Glomerular endothelial cell (primary cell): ENCODE results near the gene CSTF2T. TPM values are rescaled to one million over a fixed set of nuclear protein-coding genes. Genes with fewer than 3 reads are reported as not detected.
"Not testable (repeated sequence)": the region's sequence is repeated elsewhere in the genome, so short reads cannot be mapped to it uniquely, and the experiment has no call there.

Source experiments
- DNase-seq: peaks from one replicate; pipeline ENCODE4 v3.0.0-alpha.2; 2011; ENCODE audit warnings: low read depth, low spot score; ENCODE audit errors: extremely low read depth
- total RNA-seq: library from RNA; depleted of rRNA; stranded (reverse); fragments of >200 nt; gene quantifications from 2 replicates; pipeline ENCODE4 v1.2.3, GENCODE V29; 2015

Gene CSTF2T
- total RNA-seq, 1 donor from 2014 or later, result 21.9 TPM

DNA sequence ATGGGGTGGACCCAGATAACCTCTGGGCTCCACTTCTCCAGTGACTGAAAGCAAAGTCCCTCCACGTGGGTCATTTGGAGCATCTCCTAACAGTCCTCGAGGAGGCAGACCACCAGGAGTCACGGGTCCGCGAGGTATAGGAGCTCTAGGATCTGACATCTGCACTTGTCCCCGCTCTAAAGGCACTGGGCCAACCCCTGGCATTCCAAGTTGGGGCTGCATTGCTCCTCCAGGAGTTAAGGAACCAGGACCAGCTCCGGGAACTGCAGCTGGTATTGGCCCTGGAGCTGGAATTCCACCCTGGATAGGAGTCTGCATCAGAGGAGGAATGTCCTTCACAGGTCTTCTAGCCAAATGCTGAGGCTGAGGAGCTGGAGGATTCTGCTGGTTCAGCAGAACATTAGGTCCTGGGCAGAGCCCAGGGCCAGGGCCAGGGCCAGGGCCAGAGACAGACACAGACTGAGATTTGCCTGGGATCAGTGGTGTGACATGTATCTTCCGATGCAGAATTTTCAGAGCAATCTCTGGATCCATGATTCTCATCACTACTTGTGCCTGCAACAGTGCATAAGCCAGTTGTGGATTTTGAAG, 827 bp downstream of the CSTF2T start:
- no peak for DNase-seq

DNA sequence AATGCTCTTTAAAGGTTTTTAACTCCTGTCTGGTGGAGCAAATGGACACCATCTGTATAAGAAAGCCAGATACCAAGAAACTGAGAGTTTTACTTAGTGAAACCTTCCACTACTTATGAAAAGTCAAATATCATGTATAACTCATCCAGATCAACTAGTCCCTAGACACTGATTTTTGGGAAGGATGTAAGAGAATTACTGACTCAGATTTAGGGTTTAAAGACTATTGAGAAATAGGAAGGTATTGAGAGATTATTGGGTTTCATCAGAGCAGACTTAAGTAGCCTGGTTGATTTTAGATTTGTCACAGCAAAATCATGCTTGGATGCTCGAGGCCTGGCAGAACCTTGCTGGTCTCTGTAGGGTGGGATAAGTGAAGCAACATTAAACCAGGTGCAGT, 3.1 kb downstream of the CSTF2T start:
- DNase-seq, result no peak

DNA sequence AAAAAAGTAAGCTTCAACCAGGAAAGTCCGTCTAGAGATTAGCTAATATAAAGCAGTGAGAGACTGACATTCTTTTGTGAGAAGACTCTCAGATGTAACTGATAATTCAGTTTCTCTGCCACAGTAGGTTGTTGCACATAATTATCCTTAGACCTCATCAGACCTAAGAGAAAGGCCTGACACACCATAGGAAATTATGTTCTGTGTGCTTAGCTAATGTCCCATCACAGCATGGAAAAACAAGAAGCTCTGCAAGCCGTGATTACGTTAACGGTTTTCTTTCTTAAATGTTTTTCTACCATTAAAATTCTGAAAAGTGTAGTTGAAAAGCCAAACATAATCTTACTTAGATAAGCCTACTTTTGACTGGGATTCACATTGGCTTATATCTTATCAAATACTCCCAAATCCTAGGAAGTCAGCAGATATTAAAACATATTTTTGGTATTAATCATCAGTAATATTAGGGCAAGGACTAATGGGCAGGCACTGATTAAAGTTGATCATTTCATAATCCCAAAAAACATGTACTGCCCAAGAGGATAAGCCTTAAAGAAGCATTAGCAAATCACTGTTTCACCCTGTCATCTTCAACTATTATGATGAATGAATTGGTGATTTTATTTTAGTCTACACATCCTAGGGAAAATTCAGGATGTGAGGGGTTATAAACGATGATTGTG, 5.2 kb downstream of the CSTF2T start:
- no peak for DNase-seq

DNA sequence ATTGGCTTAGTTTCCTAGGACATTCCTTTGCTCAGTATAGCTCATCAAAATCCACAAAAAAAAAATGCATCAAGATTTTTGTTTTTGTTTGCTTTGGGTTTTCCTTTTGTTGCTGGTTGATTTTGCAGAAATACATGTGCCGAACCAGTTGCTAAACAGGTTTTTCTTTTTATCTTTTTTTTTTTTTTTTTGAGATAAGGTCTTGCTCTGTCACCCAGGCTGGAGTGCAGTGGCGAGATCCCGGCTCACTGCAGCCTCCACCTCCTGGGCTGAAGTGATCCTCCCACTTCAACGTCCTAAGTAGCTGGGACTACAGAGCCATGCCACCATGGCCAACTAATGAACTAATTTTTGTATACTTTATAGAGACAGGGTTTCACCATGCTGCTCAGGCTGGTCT, 8.3 kb downstream of the CSTF2T start:
- DNase-seq, result no peak

DNA sequence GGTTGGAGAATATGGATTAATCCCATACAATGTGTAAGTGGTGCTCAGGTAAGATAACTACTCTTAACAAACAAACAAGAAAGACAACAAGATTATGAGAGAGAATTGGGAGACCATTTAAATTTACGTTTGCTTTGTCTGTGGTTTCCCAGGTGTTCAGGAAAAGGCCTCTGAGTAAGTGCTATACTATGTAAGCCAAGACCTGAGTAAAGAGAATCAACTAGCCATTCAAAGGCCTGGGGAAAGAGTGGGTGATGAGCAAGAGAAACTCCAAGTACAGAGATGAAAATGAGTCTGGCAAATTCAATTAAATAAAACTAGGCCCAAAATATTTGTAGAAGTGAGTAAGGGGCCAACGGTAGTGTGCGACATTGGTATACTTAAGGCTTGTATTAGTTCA, 9.9 kb downstream of the CSTF2T start:
- no peak for DNase-seq

DNA sequence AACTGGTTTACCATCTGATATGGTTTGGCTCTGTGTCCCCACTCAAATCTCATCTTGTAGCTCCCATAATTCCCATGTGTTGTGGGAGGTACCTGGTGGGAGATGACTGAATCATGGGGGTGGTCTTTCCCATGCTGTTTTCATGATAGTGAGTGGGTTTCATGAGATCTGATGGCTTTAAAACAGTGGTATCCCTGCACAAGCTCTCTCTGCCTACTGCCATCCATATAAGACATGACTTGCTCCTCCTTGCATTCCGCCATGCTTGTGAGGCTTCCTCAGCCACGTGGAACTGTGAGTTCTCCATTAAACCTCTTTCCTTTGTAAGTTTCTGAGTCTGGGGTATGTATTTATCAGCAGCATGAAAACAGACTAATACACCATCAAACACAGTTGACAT, 10.6 kb downstream of the CSTF2T start:
- not testable (repeated sequence) for DNase-seq

DNA sequence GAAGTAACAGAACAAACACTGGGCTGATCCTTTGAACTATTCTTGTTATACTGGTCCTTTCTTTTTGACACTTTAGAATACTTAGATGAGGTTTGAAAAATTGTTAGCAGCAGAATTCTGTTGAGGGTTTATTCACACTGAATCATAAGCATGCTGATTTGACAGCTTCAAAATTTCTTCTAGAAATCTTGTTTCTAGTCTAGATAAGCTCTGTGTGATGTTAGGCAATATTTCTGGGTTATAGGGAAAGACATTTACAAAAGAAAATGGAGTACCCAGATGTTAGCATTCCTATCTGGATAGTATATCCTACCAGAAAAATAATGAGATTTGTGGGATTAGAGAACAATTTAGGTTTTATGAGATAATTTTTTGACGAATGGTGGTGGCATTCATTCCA, 12.1 kb downstream of the CSTF2T start:
- no peak for DNase-seq

DNA sequence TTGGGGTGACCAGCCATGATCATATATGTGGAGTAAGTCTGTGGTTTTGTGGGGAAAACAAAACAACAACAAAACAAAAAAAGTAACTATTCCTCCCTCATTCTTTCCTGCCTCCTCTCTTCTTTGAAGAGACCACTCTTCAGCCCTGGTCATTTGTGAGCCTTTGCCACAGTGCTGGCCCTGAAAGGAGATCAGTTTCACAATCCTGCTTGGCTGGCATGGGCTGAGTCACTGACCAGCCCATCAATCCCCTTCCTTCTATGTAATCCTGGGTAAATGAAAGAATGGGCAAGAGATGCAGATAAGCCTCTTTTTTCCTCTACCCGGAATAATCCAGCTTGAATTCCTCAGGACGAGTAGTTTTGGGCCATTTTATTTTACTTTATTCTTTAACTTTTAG, 13.6 kb downstream of the CSTF2T start:
- no peak for DNase-seq

DNA sequence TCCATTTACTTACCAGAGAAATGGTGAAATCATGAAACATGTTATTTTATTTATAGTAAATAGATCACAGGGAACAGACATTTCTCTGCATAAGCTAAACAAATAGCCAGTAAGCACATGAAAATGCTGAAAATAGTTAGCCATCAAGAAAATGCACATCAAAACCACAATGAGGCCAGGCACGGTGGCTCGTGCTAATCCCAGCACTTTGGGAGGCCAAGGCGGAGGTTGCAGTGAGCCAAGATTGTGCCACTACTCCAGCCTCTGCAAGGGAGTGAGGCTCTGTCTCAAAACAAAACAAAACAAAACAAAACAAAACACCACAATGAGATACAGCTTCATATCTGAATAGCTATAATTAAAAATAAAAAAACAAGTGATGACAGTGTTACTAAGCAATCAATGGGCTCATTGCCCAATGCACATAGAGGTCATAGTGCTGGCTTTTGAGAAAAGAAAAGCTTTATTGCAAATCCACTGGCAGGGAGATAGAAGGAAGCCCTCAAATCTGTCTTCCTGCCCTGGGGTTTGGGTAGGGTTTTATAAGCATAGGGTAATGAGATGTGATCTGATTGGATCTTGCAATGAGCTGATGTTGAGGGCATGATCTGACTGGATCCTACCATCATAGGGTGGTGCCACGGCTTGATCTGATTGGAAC, 16.2 kb downstream of the CSTF2T start:
- no peak for DNase-seq

DNA sequence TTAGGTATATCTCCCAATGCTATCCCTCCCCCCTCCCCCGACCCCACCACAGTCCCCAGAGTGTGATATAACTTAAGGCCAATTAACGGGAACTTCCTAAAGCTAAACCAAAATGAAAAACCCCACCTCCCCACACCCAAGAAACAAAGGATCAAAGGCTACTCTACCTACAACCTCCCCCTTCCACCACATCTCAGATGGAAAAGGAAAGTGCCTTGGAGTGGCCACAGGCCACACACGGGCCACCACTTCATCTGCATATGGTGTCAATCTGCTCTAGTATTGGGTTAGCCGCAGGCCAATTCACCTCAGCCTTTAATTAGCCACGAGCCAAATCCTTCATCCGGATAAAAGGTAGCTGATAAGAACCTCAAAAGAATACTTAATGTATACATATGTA, 19.6 kb downstream of the CSTF2T start:
- no peak for DNase-seq

DNA sequence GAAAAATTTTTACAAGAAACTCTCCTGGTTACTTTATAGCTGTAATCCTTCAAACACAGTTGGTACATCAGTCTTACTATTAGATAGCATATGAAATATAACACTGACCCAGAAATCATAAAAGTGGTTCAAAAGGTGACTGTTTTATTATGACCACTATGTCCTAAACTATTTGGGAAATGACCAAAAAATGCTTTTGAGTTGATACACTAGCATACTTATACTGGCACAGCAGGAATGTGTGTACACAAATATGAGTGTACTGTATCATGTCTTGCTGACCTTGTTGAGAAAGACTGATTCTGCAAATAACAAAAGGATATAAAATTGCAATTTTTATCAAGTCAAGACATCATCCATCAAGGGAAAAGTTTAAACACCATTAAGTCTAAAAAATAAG, 24.3 kb downstream of the CSTF2T start:
- no peak for DNase-seq

DNA sequence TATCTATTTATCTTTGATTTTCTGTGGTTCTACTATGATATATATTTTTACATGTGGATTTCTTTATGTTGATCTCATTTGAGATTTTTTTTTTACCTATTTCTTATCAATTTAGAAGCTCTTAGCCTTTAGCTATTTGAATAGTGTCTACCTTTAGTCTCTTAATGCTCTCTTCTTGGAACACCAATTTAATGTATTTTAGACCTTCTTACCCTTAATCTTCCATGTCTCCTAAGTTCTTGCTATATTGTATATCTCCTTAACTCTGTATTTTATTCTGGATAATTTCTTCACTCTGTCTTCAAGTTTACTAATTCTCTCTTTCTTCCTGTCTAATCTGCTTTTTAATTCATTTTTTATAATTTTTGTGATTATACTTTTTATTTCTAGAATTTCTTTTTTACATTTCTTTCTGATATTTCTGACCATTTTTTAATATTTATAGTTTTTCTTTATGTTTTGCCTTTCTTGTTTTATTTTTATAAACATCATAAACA, 27.3 kb downstream of the CSTF2T start:
- no peak for DNase-seq

DNA sequence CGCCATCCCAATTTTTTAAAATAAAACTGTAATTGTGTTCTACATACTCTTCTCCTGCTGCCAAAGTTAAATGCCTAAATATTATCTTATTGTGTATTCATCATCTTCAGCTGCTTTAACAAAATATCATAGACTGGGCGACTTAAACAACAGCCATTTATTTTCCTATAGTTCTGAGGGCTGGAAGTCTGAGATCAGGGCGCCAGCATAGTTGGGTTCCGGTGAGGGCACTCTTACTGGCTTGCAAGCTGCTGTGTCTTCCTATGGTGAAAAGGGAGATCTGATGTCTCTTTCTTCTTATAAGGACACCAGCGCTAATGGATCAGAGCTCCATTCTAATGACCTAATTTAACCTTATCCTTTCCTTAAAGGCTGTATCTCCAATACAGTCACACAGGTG, 30.4 kb downstream of the CSTF2T start:
- DNase-seq, result no peak

DNA sequence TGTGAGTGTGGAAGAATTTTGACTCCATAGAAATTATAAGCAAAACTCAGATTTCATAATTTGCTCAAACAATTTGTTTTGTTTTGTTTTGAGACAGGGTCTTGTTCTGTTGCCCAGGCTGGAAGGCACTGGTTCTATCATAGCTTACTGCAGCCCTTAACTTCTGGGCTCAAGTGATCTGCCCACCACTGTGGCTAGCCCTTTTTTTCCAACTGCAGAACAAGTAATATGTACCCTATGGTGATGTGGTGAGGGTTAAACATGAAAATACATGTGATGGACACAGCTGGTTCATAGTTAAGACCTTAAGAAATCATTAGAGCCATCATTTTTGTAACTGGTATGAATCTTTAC, 31.1 kb downstream of the CSTF2T start:
- DNase-seq, result no peak

DNA sequence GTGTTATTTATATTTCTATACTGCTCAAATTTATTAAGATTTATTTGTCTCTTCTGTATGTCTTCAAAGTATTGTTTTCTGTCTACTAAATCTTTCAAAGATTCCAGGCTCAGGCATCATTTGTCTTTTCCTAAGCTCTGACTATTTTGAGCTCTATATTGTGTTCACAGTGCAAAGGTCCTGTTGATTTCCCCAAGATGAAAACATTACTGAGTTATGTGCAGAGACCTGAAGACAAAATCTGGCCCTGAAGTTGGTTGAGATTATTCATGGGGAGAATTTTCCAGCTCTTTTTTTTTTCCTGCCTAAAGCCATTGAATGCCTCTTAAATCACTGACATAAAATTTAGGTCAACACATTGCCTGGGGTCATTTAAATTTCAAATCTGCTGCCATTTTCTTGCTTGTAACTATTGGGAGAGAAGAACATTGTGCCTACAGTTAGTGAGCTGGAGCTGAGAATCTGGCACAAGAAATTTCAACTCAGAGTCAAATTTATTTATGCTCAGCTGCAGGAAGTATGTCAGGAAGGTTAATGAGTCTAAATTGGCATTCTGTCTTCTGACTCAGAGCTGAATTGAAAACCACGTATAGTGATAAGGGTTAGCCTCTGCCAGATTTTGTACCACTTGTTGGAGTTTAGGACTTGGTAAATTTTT, 31.6 kb downstream of the CSTF2T start:
- no peak for DNase-seq

DNA sequence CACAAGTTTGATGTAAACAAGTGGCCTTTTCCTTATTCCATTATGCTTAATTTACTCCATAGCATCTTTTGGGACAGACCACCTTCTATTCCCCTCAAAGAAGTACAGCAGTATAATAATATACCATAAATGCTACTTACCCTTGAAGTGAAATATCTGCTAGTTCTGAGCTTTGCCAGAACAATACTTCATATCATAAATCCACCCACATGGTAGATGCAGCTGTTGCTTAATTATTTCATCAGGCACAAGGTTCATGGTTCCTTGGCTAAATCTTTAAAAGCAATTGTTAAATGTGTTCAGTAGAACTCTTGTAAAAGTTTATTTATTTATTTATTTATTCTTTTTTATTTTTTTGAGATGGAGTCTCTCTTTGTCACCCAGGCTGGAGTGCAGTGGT, 32.9 kb downstream of the CSTF2T start:
- DNase-seq, result no peak

DNA sequence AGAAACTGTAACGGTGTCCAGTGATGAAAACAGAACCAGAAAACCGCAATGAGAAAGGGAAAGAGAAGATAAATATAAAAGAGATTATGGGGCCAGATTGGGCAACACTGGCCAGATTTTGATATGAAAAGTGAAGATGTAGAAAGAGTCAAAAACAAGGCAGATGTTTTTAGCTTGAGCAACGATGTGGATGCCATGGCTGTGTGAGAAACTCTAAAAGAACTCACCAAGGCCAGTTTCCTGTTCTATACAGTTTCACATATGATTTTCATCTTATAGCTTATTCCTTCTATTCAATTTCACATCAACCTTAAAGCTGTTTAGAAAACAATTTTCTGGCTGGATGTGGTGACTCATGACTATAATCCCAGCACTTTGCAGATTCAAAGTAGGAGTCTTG, 36.3 kb downstream of the CSTF2T start:
- no peak for DNase-seq

DNA sequence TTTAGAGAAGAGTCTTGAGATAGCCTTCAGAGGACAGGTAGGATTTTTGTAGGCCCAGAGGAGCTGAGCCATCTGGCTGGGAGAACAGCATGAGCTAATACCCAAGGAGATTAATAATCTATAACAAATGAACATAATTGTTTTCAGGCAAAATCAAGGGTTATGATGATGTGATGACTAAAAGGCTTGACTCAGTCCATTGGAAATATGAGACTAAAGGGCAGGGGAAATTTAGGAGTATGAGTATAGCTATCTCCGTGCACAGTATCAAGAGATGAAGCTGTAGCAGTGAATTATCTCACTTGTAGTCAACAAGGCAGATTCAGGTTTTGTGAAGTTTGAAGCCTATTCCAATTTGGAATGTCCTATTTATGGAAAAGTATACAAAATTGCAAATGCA, 40.1 kb downstream of the CSTF2T start:
- DNase-seq, result no peak

DNA sequence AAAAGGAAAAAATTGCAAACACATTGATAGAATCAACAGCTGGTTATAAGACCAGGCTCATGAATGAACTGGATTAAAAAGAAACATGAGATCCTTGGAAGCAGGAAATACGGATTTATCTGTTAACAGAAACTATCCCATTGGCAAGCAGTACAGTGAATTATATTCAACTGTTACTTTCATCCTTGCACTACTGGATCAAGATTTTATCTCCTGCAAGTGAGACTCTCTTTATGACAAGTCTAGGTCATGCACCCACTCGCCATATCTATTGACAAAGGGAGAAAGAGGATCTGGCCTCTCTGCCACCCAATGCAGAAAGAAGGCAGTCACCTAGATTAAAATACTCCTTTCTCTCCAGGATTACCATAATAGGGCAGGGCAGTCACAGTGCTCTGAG, 41.4 kb downstream of the CSTF2T start:
- DNase-seq, result no peak

DNA sequence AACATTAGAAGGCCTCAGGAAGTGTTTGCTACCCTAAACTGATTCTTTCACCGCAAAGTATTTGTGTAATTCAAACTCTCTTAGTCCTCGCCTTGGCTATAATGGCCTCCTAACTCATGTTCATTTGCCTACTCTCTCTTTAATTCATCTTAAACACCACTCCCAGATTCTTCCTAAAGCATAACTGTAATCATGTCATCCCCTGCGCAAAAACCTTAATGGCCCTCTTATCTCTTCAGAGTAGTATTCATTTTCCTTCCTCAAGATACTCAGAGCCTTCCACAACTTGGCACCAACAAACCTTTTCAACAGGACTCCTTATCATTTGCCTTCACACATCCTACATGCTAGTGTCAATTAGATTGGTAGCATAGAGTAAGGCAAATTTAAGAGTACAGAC, 42.9 kb downstream of the CSTF2T start:
- no peak for DNase-seq

DNA sequence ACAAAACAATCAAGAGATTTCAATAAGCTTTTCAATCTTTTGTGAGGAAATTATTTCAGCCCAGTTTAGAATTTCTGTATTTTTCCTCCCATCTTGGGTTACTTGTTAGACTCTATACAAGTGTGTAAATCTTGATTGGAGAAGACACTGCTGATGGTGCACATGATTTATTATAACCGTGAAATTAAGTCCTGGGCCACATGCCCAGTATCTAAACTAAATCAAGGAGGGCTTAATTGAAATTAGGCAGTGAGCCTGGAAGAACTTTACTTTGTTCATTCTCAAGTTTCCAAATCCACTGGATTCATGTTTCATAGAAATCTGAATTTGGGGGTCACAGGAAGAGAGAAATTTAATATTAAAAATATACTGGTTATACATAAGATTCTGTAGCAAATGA, 44.5 kb downstream of the CSTF2T start:
- DNase-seq, result no peak

DNA sequence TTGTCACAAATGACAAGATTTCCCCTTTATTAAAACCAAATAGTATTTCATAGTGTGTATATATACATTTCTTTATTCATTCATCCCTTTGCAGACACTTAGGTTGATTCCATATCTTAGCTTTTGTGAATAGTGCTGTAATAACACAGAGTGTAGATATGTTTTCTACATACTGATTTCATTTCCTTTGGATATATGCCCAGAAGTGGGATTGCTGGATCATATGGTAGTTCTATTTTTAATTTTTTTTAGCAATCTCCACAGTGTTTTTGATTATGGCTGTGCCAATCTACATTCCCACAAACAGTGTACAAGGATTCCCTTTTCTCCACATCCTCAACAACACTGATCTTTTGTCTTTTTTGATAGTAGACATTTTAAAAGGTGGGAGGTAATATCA, 46.4 kb downstream of the CSTF2T start:
- no peak for DNase-seq
